GM15510 (cell line): ENCODE measurements around the gene NCAPG.

ENCODE experiments used
- POLR2A ChIP-seq: IDR thresholded peaks from 3 replicates; pipeline ENCODE4 v1.6.1; 2011; ENCODE audit warnings: borderline replicate concordance; ENCODE audit not compliant: insufficient read length; ENCODE audit errors: extremely low read depth

The NCAPG gene

DNA sequence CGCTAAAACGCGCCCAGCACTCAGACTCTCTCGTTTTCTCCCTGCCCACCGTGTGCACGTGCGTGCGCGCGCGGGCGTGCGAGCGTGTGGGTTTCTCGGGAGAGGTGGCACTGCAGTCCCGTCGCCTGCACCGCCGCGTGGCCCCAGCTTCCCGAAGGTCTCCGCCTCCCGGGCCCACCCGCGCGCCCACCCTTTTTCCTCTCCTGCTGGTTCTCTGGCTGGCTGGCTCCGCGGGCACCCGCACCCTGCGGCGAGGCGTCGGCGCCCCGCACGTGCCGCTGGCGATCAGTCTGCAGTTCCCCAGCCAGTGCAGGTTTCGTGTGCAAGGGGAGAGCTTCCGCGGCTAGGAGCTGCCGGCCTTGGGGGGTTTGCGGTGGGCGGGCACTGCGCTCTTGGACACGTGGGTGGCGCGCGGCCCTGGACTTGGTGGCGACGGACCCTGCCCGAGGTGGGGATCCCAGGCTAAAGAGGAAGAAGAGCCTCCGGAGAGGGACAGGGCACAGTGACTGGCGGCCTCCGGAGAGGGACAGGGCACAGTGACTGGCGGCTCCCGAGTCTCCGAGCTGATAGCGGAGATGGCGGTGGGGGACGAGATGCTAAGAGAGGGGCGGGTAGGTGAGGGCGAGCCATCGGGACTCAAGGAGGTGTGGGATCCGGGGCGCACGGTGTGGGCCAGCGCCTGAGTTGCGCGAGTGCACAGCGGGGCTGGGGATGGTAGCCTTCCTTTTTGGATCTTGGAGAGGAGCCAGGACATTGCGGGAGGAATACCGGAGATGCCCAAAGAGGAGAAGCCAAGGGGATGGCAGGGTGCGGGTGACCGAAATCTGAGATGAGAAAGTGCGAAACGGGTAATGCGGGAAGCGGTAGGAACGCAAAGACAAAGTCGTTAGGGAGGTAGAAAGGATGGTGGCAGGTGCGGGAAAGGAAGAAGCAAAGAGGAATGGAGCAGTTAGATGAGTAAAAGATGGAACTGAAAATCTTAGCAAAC, 29.2 kb upstream of the NCAPG start, which contains the start of gene FAM184B:
Gene FAM184B (minus strand): TSS at position 322 of the 988 bp plus-strand sequence. CDS start 322 bp downstream, outside the sequence.
- TF ChIP-seq POLR2A: no peak

DNA sequence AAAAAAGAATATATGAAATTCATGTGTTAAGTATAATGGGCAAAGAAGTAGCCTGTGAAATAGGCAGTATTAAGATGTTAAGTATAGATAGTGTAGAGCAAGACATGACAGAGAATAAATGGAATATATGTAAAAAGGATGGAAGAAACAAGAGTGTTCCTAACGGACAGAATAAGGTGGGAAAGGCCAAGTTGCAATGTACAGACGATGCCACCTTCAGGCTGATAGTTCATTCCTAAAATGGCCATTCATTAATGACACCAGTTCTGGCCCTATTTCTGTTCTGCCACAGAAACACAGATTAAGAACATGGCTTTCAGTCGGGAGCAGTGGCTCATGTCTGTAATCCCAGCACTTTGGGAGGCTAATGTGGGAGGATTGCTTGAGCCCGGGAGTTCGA, 24.9 kb upstream of the NCAPG start:
- TF ChIP-seq POLR2A: no peak

DNA sequence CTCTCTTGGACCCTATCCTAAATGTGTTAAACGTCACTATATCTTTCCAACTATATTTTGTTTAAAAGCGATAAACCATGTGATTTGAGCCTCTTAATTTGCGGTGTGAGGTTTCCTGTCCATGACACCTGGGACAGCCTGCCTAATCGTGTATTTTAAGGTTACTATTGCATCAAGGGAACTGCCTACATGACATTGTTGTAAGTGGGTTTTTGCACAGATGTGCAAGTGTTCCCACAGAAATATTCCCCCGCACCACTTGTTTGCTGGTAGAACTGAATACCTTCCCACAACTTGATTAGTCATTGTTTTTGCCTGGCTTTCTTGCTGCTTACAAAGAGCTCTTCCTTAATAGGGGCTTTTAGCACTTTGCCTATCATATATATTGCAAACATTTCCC, 24.2 kb upstream of the NCAPG start:
- no peak for TF ChIP-seq POLR2A

DNA sequence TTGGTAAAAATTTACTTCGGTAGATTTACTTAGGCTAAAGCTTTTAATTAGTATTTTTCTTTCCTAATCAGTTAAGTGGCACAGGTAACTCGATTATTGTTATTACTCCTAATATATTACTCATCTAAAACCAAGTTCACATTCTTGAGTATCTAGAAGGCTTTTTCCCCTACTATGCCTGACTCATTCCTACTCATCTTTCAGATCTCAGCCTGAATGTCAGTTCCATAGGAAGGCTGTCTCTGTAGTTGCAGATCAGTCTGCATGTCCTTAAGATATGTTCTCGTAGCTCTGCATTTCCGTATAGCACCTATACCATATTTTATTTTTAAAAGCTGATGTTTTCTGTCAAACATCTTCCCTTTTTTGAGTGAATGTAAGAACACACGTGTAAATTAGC, 23.5 kb upstream of the NCAPG start:
- no peak for TF ChIP-seq POLR2A

DNA sequence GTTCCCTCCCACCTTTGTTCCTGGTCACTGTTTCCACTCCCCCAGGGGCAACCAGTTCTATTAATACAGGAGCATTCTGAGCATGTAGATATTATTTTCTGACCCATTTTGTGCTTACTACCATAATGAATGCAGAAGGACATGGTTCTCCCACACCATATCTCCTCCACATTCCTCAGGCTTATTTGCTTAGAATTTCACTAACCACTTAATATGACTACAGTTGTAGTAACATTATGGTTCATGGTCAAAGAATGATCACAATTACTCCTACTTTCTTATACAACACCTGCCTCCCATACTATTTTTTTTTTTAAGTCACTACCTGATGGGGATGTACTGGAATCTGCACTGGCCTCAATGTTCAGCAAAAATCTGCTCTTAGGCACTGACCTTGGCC, 21.8 kb upstream of the NCAPG start:
- no peak for TF ChIP-seq POLR2A

DNA sequence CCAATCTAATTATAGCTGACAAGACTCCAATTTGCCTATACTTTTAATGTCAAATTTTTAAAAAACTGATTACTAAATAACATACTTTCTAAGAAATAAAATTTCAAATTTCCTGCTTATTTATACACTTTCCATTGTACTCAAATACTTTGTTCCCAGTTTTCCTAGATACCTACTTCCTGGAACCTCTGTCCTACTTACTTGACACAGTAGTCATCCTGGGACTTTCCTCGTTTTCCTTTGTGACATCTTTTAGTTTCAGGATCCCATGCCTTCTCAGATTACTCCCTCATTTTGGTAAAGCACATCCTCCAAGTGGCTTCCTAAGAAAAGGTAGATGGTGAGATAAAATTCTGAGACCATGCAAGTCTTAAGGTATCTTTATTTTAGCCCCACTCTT, 16.0 kb upstream of the NCAPG start:
- no peak for TF ChIP-seq POLR2A

DNA sequence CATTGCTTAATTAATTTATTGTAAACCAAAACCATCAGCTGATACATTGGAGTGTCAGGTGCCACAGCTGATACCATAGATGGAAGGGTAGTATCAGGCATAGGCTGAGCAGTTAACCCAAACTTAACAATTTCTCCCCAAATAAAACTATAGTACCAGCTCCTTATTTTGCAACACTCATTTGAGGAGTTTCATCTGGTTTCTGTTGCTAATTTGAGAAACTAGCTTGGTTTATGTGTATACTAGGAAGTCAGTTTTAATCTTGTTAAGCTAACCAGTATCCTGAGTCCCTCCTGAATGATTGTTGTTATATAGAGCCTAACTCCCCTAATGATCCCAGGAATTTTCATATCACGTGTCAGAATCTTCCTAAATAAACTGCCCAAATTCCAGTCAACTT, 13.0 kb upstream of the NCAPG start:
- no peak for TF ChIP-seq POLR2A

DNA sequence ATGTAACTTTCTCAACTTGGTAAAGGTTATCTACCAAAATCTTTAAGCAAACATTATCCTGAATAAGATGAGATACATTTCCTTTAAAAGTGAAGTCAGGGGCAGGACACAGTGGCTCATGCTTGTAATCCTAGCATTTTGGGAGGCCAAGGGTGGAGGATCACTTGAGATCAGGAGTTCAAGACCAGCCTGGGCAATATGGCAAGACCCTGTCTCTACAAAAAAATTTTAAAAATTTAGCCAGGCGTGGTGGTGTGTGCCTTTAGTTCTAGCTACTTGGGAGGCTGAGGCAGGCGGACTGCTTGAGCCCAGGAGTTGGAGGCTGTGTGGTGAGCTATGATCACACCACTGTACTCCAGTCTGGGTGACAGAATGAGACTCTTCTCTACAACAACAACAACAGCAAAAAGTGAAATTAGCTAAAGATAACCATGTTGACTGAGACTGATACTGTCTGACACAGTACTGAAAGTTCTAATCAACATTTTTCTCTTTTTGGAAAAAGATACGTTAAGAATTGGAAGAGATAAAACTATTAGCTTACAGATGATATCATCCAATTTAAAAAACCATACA, 5.1 kb upstream of the NCAPG start:
- no peak for TF ChIP-seq POLR2A

DNA sequence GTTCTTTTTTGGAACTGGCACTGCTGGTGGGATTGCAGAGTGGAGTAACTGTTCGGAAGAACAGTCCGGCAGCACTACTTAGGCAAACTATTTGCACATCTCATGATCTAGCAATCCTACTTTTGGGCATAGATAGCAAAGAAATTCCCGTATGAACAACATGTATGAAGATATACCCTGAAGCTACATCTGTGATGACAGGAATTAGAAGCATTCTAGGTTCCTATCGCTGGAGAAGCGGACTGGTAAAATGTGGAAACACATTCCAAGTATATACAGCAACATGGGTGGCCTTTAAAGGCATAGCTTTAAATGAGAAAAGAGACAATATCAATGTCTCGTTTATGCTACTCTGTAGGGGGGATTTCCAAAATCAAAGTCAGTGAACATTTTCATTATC, 3.3 kb upstream of the NCAPG start:
- no peak for TF ChIP-seq POLR2A

DNA sequence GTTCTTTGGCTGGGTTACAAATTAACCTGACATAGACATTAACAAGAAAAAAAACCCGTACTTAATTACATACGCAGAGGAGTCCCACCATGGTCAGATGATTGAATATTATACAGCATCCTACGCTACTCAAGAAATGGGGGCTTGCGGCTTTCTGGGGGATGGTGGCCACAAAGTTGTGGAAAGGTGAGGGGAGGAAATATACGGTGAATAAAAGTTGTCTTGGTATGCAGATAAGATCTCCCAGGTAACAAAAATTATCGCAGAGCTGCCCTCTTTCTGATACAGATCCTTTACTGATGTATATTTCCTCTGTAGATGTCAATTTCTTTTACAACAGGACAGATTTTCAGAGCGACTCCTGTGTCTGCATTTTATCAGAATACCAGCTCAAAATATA, 1.1 kb upstream of the NCAPG start:
- TF ChIP-seq POLR2A: no peak

DNA sequence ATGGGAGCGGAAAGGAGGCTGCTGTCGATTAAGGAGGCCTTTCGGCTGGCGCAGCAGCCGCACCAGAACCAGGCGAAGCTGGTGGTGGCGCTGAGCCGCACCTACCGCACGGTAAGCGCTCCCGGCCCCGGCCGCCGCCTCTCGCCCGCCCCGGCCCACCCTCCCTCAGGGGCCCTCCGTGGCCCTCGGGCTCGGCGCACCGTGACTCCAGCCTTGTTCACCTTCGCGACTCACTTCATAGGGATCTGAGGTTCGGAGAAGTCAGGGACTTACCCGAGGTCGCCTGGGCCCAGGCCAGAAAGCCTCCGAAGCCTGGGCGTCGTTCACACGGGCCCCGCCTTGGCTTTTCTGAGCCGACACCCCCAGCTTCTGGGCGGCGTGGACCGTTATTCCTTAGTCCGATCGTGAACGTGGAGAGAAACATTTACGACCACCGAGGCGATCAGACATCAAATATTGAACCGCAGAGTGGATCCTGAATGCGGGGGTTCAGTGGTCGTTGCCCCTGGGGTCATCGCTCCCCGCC, 362 bp downstream of the NCAPG start:
- TF ChIP-seq POLR2A: no peak

DNA sequence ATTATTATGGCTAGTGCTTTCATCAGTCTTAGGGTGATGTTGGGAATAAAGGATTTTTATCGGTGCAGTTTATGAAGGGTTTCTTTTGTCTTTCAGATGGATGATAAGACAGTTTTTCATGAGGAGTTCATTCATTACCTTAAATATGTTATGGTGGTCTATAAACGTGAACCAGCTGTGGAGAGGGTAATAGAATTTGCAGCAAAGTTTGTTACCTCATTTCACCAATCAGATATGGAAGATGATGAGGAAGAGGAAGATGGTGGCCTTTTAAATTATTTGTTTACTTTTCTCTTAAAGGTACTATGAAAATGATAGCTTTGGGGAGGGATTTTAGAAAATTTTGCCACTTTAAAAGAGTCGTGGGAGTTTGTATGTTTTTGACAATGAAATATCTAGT, 1.3 kb downstream of the NCAPG start:
- TF ChIP-seq POLR2A: no peak

DNA sequence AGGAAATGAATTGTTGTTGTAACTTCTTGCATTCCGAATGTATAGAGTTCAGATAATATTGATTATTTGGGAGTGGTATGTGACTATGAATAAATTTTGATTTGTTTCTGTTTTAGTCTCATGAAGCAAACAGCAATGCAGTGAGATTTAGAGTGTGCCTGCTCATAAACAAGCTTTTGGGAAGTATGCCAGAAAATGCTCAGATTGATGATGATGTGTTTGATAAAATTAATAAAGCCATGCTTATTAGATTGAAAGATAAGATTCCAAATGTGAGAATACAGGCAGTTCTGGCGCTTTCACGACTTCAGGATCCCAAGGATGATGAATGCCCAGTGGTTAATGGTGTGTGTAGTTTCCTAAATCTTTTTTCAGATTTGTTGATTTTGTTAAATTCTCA, 2.0 kb downstream of the NCAPG start:
- no peak for TF ChIP-seq POLR2A

DNA sequence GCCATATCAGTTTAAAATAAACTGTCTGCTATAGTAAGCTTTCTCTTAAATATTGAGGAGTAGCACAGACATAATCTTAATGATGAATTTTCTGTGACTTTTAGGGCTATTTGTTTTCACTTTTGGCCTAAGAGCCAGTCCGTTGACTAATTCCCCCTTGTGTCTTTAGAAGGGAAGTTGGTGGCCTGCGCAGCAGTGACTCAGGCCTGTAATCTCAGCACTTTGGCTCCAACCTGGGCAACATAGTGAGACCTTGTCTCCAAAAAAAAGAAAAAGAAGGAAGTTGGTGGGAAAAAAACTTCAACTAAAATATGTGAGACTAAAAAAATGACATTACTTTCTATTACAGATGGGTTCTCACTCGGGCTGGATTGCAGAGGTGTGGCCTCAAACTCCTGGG, 3.4 kb downstream of the NCAPG start:
- no peak for TF ChIP-seq POLR2A

DNA sequence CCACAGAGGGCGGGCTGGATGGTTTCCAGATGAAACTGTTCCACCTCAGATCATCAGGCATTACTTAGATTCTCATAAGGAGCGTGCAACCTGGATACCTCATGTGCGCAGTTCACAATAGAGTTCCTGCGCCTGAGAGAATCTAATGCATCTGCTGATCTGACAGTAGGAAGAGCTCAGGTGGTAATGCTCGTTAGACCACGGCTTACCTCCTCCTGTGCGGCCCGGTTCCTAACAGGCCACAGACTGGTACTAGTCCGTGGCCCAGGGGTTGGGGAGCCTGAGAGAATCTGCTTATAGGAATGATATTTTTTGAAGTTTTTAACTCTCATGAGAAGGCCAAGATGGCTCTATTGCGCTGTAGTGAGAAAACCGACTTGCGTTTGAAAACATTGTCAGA, 5.4 kb downstream of the NCAPG start:
- TF ChIP-seq POLR2A: no peak

DNA sequence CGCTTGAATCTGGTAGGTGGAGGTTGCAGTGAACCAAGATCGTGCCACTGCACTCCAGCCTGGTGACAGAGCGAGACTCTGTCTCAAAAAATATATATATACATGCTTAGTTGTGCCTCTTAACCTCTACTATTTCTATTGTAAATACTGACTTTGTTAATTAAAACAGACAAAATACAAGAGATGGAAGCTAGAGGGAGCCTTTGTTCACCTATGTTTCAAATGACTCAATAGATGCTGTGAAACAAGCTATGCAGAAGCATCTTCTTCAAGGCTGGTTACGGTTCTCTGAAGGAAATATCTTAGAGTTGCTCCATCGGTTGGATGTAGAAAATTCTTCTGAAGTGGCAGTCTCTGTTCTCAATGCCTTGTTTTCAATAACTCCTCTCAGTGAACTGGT, 6.2 kb downstream of the NCAPG start:
- no peak for TF ChIP-seq POLR2A
